Activated naive CD8-positive, alpha-beta T cell (primary cell): Measurements from ENCODE around the gene ZG16B.

Experiments used
- H3K27ac Mint-ChIP-seq: one replicate; pipeline ENCODE4 v1.8.0; 2021; ENCODE audit warnings: mixed read lengths
- H3K27me3 Mint-ChIP-seq: one replicate; pipeline ENCODE4 v1.8.0; 2021; ENCODE audit warnings: mixed read lengths
- H3K36me3 Mint-ChIP-seq: one replicate; pipeline ENCODE4 v1.8.0; 2021; ENCODE audit warnings: mixed read lengths
- H3K4me1 Mint-ChIP-seq: one replicate; pipeline ENCODE4 v1.8.0; 2021; ENCODE audit warnings: low read depth, mixed read lengths
- H3K4me3 Mint-ChIP-seq: one replicate; pipeline ENCODE4 v1.8.0; 2021; ENCODE audit warnings: mild to moderate bottlenecking, mixed read lengths
- H3K9me3 Mint-ChIP-seq: one replicate; pipeline ENCODE4 v1.8.0; 2021; ENCODE audit warnings: low read depth, mixed read lengths

The ZG16B gene

DNA sequence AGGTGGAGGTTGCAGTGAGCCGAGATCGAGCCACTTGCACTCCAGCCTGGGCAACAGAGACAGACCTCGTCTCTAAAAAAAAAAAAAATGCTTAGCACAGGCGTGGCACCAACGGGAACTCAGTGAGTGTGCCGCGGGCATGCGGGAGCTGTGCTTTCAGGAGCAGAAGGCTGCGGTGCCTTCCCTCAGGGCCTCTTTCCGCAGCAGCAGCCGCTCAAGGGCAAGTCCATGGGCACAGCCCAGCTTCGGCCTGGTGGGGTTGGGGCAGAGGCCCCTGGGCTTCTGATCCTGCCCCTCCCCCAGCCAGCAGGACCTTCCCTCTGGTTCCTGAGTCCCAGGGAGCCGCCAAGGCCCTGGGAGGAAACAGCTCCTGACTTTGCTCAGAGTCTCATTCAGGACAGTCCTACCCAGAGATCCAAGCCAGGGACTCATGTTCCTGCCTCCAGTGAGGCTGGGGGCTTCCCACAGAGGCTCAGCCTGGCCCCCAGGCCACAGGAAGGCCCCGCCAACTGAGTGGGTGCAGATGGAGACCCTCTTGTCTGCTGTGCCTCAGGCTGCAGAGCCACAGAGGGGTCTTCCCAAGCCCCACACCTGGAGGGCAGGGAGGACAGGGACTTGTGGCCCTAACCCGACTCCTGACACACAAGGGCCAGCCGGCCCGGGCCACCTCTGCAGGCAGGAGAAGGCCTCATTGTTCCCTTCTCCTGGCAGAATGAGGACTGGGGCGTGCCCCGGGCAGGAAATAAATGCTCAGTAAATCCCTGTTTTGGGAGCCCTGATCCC, 3.3 kb upstream of the ZG16B start:
- H3K4me1 Mint-ChIP-seq = no peaks in the 10 kb centered on the region
- H3K9me3 Mint-ChIP-seq = no peaks in the 10 kb centered on the region
- peaks cover 3% of the 10 kb centered on the region for H3K27me3 Mint-ChIP-seq
- H3K4me3 Mint-ChIP-seq = no peak overlapping the region
- no peak overlapping the region for H3K27ac Mint-ChIP-seq
- H3K36me3 Mint-ChIP-seq = no peaks in the 10 kb centered on the region

DNA sequence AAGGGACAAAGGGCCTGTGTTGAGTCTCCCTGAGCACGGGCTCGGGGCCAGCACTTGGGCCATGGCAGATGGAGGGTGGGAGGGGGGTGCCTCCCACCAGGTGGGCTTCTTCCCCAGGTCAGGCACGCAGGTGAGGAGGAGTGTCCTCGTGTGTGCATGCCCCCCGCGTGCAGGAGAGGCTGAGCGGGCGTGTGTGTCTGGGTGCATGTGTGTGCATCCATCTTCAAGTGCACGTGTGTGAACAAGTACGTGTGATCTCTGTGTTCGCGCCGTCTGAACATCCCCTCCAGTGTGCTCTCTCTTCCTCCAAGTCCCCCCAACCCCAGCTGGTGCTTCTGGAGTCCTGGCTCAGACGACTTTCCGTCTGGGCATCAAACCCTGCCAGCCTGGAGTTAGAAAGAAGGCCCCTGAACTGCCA, 2.7 kb upstream of the ZG16B start:
- Mint-ChIP-seq H3K27me3 (peaks cover 3% of the 10 kb centered on the region), H3K4me3 (no peak overlapping the region)

DNA sequence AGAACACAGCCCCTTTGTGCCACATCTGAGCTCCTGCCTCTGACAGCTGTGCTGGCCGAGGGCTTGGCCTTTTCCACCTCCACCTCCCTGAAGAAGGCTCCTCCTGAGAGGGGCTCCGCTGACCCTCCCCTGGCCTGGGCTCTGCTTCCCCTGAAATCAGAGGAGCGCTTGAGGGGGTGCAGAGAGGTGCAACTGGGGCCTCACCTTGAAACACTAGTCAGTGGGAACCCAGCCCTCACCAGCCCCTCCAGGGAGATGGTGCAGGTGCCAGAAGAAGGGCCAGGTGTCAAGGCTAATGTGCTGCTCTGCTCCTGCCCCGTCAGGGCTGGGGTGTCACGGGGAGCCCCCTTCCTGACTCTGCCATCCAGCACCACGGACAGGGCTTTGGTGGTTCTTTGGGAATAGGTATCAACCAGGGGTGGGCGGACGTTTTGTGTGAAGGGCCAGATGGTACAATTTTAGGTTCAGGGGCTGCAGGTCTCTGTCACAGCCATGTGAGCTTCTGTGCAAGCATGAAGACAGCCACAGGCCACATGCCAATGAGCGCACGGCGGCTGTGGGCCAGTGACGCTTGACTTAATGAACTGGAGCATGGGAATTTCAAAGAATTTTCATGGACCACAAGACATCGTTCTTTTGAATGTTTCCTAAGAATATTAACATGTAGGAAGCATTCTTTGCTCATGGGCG, 2.1 kb upstream of the ZG16B start:
- H3K9me3 Mint-ChIP-seq = no peaks in the 10 kb centered on the region
- no peaks in the 10 kb centered on the region for H3K36me3 Mint-ChIP-seq
- peaks cover 5% of the 10 kb centered on the region for H3K27me3 Mint-ChIP-seq
- no peak overlapping the region for H3K27ac Mint-ChIP-seq
- H3K4me1 Mint-ChIP-seq = no peaks in the 10 kb centered on the region
- no peak overlapping the region for H3K4me3 Mint-ChIP-seq

More for the DNA sequence above, 2.7 kb upstream of the ZG16B start:
- Mint-ChIP-seq H3K36me3 (no peaks in the 10 kb centered on the region), H3K27ac (no peak overlapping the region), H3K9me3 (no peaks in the 10 kb centered on the region), H3K4me1 (no peaks in the 10 kb centered on the region)

DNA sequence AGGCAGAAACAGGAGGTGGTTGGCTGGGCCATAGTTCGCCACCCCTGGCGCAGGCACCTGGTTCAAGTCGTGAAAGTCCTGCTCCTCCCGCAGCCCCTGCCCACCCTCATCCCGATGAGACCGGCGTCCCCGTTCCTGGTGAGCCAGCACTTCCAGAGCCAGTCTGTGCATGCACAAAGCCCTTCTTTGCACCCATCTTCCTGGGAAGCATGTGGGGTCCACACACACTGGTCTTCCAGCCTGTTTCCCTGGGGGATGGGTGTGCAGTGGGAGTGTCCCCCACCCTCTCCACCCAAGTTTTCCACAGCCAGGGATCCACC, 1.6 kb upstream of the ZG16B start:
- Mint-ChIP-seq H3K9me3 (no peaks in the 10 kb centered on the region), H3K4me3 (no peak overlapping the region), H3K27ac (no peak overlapping the region), H3K36me3 (no peaks in the 10 kb centered on the region), H3K27me3 (peaks cover 5% of the 10 kb centered on the region), H3K4me1 (no peaks in the 10 kb centered on the region)

DNA sequence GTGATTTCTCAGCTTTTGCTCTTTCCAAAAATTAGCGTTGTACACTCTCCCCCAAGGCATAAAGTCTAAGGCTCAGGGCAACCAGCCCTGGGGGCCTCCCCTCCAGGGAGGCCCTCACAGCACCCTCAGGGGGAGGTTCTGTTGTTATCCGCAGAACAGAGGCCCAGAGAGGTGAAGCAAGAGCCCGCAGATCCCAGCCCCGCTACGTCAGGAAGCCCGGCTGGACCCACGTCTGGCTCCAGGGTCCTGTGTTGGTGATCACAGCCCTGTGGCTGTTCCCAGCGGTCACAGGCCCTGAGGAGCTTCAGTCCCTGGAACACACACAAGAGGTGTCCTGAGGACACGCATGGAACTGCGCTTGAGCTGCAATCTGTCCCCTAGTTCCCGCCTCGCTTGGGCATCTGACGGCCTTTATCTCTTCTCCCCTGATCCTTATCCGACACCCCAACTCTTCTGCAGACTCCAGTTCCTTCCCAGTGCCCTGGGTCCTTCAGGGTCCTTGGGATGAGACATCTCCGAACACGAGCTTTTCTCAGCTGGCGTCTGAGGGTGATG, 1.1 kb upstream of the ZG16B start:
- H3K4me3 Mint-ChIP-seq = no peak overlapping the region
- no peaks in the 10 kb centered on the region for H3K4me1 Mint-ChIP-seq
- H3K27ac Mint-ChIP-seq = no peak overlapping the region
- H3K36me3 Mint-ChIP-seq = no peaks in the 10 kb centered on the region
- H3K9me3 Mint-ChIP-seq = no peaks in the 10 kb centered on the region
- peaks cover 5% of the 10 kb centered on the region for H3K27me3 Mint-ChIP-seq

DNA sequence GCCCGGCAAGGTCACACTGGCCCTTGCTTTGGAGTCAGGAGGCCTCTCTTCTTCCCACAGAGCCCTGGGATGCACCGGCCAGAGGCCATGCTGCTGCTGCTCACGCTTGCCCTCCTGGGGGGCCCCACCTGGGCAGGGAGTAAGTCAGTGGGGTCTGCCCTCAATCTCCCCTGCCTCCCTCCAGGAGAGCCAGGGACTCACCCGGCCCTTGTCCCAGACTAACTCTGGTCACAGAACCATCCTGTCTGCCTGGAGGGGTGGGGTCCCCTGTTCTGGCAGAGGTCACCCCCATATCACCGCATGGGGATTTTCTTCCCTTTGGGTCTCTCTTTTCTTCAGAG, 222 bp downstream of the ZG16B start:
- no peaks in the 10 kb centered on the region for H3K9me3 Mint-ChIP-seq
- H3K4me1 Mint-ChIP-seq = no peaks in the 10 kb centered on the region
- peaks cover 5% of the 10 kb centered on the region for H3K27me3 Mint-ChIP-seq
- no peaks in the 10 kb centered on the region for H3K36me3 Mint-ChIP-seq
- H3K27ac Mint-ChIP-seq = no peak overlapping the region
- H3K4me3 Mint-ChIP-seq = no peak overlapping the region

DNA sequence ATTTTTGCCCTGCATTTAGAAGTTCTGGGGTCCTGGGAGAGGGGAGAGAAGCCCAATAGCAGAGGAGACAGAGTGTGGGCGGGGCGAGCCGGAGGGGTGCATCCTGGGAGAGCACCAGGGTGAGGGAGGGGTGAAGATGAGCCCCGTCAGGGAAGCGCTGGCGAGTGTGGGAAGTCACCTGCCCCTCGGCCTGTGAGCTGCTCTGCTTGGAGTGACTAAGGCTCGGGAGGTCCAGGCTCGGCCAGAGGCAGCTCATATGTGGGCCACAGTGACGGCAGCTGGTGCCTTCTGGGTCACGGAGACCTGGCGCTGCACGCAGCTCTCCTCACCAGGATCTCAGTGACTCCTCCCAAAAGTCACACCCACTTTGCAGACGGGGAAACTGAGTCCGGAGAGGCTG, 1.1 kb downstream of the ZG16B start:
- Mint-ChIP-seq H3K4me3 (no peak overlapping the region), H3K36me3 (no peaks in the 10 kb centered on the region), H3K9me3 (no peaks in the 10 kb centered on the region), H3K27me3 (peaks cover 5% of the 10 kb centered on the region), H3K4me1 (no peaks in the 10 kb centered on the region), H3K27ac (no peak overlapping the region)

DNA sequence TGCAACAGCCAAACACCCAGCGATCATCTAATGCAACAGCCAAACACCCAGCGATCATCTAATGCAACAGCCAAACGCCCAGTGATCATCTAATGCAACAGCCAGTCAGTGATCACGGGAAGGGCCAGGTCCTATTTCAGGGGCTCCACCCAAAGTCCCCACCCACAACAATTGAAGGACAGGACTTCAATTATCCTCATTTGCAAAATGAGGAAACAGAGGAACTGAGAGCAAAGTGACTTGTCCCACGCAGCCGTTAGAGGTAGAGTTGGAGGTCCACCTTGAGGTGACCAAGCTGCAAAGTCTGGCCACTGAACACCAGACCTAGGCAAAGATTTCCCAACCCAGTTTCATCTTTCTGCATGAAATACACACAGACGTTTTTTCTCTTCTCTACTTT, 3.7 kb downstream of the ZG16B start:
- Mint-ChIP-seq H3K36me3 (no peaks in the 10 kb centered on the region), H3K9me3 (no peaks in the 10 kb centered on the region), H3K4me1 (peaks cover 7% of the 10 kb centered on the region), H3K27me3 (peaks cover 5% of the 10 kb centered on the region), H3K27ac (no peak overlapping the region), H3K4me3 (no peak overlapping the region)

DNA sequence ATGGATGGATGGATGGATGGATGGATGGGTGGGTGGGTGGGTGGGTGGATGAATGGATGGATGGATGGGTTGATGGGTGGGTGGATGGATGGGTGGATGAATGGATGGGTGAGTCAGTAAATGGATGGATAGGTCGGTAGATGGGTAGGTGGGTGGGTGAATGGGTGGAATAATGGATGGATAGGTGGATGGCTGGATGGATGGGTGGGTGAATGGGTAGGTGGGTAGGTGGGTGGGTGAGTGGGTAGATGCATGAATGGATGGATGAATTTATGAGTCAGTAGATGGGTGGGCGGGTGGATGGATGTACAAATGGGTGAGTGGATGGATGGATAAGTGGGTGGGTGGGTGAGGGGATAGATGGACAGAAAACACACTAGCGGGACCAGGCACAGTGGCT, 4.9 kb downstream of the ZG16B start:
- peaks cover 5% of the 10 kb centered on the region for H3K27me3 Mint-ChIP-seq
- no peak overlapping the region for H3K4me3 Mint-ChIP-seq
- H3K36me3 Mint-ChIP-seq = no peaks in the 10 kb centered on the region
- no peak overlapping the region for H3K27ac Mint-ChIP-seq
- H3K4me1 Mint-ChIP-seq = peaks cover 19% of the 10 kb centered on the region
- H3K9me3 Mint-ChIP-seq = no peaks in the 10 kb centered on the region

DNA sequence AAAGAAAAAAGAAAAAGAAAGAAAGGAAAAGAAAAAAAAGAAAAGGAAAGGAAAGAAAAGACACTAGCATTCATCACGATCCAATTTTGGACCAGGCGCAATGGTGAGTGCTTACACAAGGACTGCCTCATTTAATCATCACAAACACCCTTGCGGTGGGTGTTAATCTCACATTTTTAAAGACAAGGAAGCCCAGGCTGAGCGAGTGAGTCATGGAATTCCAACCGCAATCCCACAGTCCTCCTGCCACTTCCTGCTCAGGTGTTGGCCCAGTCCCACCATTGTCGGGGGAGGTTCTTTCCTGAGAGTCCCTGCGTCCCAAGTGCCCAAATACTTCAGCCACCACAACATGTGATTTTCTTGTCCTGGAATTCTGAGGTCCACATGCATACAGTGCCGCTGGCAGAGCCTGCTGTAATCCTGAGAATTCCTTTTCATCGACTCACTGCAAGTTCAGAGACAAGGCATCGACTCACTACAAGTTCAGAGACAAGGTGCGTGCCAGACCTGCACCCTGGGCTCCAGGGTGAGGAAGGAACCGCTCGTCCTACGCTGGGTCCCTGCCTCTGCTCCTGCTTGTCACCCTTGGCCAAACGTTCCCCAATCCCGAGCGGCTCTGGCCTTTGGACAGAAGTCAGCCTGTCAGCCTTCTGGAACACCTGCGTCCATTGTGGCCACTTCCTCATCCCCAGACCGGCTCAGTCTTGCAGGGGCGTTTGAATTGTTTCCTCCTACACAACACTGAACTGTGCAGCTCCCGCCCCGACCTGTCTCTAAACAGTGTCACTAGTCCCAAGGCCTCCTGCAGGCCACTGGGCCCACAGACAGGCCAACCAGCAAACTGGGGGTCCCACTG, 5.8 kb downstream of the ZG16B start:
- Mint-ChIP-seq H3K27me3 (peaks cover 4% of the 10 kb centered on the region), H3K4me3 (no peak overlapping the region), H3K27ac (no peak overlapping the region), H3K9me3 (no peaks in the 10 kb centered on the region), H3K36me3 (no peaks in the 10 kb centered on the region), H3K4me1 (peaks cover 23% of the 10 kb centered on the region)

DNA sequence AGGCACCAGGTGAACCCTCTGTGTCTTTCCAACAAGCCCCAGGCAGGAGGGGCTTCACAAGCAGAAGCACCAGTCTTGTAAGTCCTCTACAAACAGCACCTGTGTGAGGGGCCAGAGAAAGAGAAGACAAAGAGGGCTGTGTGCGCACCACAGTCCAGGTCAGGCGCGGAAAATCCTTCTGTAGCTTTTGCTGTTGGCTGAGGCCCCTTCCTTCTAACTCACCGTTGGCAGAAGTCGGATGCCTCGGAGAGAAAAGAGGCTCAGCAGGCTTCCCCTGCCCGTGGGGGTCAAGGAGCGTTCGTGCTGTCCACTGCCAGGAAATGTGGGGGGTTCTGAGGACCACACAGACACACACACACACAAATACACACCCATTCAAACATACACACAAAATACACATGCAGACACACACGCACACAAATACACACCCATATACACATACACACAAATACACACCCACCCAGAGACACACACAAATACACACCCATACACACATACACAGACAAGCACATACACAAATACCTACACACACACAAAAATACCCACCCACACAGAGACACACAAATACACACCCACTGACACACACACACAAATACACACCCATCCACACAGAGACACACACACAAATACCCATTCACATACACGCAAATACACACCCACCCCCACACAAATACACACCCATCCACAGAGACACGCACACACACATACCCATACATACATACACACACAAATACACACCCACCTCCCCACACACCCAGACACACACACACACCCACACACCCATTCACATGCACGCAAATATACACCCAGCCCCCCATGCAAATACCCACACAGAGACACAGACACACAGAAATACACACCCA, 6.8 kb downstream of the ZG16B start:
- H3K36me3 Mint-ChIP-seq = no peaks in the 10 kb centered on the region
- no peak overlapping the region for H3K4me3 Mint-ChIP-seq
- H3K27me3 Mint-ChIP-seq = peaks cover 2% of the 10 kb centered on the region
- no peaks in the 10 kb centered on the region for H3K9me3 Mint-ChIP-seq
- H3K4me1 Mint-ChIP-seq = peaks cover 28% of the 10 kb centered on the region
- no peak overlapping the region for H3K27ac Mint-ChIP-seq

DNA sequence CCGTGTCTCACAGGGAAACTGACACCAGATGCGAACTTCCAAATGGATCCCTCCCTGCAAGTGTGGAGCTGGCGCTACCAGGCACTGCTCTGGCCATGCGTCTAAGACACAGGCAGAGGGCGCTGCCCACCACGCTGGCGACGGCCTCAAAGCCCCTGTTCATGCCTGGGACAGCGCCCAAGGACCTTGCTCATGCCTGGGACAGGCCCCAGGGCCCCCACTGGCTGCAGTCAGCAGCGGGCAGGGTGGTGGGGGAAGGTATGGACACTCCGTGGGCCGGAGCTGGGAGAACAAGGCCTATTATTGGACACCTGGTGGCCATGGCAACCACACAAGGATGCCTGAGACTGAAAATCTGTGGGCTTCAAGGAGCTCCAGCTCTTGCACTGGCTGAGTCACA, 8.8 kb downstream of the ZG16B start:
- Mint-ChIP-seq H3K27me3 (no peaks in the 10 kb centered on the region), H3K36me3 (no peaks in the 10 kb centered on the region), H3K4me3 (no peak overlapping the region), H3K4me1 (peaks cover 40% of the 10 kb centered on the region), H3K27ac (peak overlapping the region; percentile 22), H3K9me3 (no peaks in the 10 kb centered on the region)

DNA sequence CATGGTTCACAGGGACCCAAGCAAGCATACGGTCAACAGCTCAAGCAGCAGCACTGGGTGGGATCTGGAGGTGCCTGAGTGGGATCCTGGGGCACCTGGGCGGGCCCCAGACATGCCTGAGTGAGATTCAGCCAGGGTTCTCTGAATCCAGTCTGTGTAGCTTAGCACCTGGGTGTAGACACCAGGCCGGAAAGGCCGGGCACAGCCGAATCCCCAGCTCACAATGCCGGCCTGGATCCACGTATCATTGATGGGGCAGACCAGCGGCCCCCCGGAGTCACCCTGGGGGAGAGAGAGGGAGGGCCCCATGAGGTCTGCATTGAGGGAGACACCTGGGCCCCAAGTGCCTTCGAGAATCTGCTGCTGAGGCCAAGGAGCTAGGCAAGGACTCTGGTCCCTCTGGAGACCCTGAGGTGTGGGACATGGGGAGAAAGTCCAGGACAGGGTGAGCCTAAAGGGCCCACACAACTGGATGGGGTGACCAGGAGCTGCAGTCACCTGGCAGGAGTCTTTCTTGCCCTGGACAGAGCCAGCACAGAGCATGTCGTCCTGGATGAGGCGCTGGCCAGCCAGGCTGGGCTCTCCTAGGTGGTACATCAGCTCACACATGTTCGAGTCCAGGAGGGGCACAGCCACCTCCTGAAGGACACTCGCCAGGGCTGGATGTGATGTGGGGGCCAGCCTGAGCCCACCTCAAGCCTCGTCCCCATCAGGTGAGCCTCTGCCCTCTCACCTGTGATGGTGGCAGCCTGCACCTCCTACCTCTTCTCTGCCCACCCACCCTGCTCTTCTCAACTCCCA, 9.7 kb downstream of the ZG16B start:
- Mint-ChIP-seq H3K4me3 (no peak overlapping the region), H3K4me1 (peaks cover 40% of the 10 kb centered on the region), H3K36me3 (no peaks in the 10 kb centered on the region), H3K27ac (no peak overlapping the region), H3K9me3 (no peaks in the 10 kb centered on the region), H3K27me3 (no peaks in the 10 kb centered on the region)

DNA sequence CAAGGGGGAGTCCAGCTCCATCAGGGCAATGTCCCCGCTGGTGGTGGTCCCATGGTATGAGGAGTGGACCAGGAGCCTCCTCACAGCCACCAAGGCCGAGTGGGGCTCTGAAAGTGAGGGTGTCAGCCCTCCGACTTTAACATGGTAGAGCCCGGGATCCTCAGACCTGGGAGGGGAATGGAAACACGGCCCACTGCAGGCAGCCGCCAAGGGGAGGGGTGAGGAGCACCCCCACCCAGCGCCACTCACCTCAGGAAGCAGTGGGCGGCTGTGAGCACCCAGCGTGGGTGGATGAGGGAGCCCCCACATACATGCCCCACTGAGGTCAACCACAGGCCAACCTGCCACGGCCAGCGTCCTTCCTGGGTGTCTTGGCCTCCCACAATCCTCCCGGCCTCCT, 10.8 kb downstream of the ZG16B start:
- Mint-ChIP-seq H3K36me3 (no peaks in the 10 kb centered on the region), H3K27me3 (no peaks in the 10 kb centered on the region), H3K4me3 (no peak overlapping the region), H3K9me3 (no peaks in the 10 kb centered on the region), H3K27ac (no peak overlapping the region), H3K4me1 (peaks cover 41% of the 10 kb centered on the region)
